Heart right ventricle (tissue), 16 donors: ENCODE measurements around the gene FRMD5. TPM values are rescaled to one million over a fixed set of nuclear protein-coding genes. Genes with fewer than 3 reads are reported as not detected.
"Not testable (repeated sequence)": the region's sequence is repeated elsewhere in the genome, so short reads cannot be mapped to it uniquely, and the experiment has no call there.

Source experiments
- ATAC-seq, 8 donors: fragments of 200-7000 bp; cut with Tn5 transposase; one replicate each; pipeline ENCODE4 v1.9.1; 2020; ENCODE audit warnings: mild to moderate bottlenecking in 8 of 8, moderate library complexity in 8 of 8, moderate number of reproducible peaks in 1 of 8
- DNase-seq, 2 donors: peaks; one replicate each; pipeline ENCODE4 v3.0.0-alpha.2; 2020
- H3K27ac ChIP-seq, 10 donors: fragments of 200-600 bp; sonication (generic) in 2 of 10; one replicate each; pipeline versions ENCODE4 v1.5.0 to v1.8.0; 2020 to 2022; ENCODE audit warnings: mild to moderate bottlenecking in 3 of 10
- H3K27me3 ChIP-seq, 7 donors: fragments of 200-600 bp; one replicate each; pipeline ENCODE4 v1.8.0; 2021 to 2022; ENCODE audit warnings: mild to moderate bottlenecking in 2 of 7
- H3K36me3 ChIP-seq, 9 donors: fragments of 200-600 bp; sonication (generic) in 1 of 9; one replicate each; pipeline versions ENCODE4 v1.5.0 to v1.8.0; 2020 to 2022; ENCODE audit warnings: mild to moderate bottlenecking in 2 of 9
- H3K4me1 ChIP-seq, 9 donors: fragments of 200-600 bp; sonication (generic) in 1 of 9; one replicate each; pipeline versions ENCODE4 v1.5.0 to v1.8.0; 2020 to 2022; ENCODE audit warnings: mild to moderate bottlenecking in 4 of 9
- H3K4me3 ChIP-seq, 10 donors: fragments of 200-600 bp; sonication (generic) in 2 of 10; one replicate each; pipeline versions ENCODE4 v1.5.0 to v1.8.0; 2020 to 2022; ENCODE audit warnings: mild to moderate bottlenecking in 7 of 10, moderate library complexity in 2 of 10
- H3K9me3 ChIP-seq, 11 donors: fragments of 200-600 bp in 10 of 11; sonication (generic) in 2 of 11; one replicate each; pipeline versions ENCODE4 v1.5.0 to v1.8.0; 2013 to 2022; ENCODE audit warnings: mild to moderate bottlenecking in 2 of 11, control low read depth in 1 of 11, moderate library complexity in 1 of 11
- WGBS, 2 donors: extraction: QIAGEN DNeasy Blood & Tissue Kit; methylation state at CpG; one replicate each; pipeline ENCODE4 v1.1.7; 2013; ENCODE audit warnings: inconsistent platforms in 1 of 2; 5-methylcytosine and 5-hydroxymethylcytosine counted together
- intact Hi-C, 10 donors: fragments of 100-400 bp; cut with DNase I; formaldehyde crosslinking; loops; one replicate each; pipeline versions ENCODE4 v1.11.1 to v1.14.2; 2022
- polyA plus RNA-seq, 2 donors: library from polyadenylated mRNA; stranded (reverse); fragments of 200-250 nt; gene quantifications; one replicate each; pipeline ENCODE4 v1.2.3, GENCODE V29; 2013
- total RNA-seq, 10 donors: library from RNA; stranded (reverse); fragmentation: NEBNext Ultra II Directional in 3 of 10; extraction: Animal tissue kit (Norgen Biotek cat#: 25700) in 3 of 10; gene quantifications; one replicate each; pipeline versions ENCODE4 v1.2.1 to v1.2.4, GENCODE V29; 2021 to 2023
- TF ChIP-seq, protein P1 (sequence below), 9 donors: fragments of 200-600 bp; sonication (generic) in 2 of 9; IDR thresholded peaks; one replicate each; pipeline versions ENCODE4 v1.5.0 to v1.8.0; 2021 to 2022; ENCODE audit warnings: antibody characterized with exemption in 9 of 9, mild to moderate bottlenecking in 5 of 9, moderate library complexity in 1 of 9
- donor health status: Arrhythmogenic right ventricular cardiomyopathy.
- donor health status: ischemic (EF 13 %, LVEDD 7.1; RV severe dilation, severe dysfunction).
- donor health status: healthy with polysubstance abuse.
- donor health status: DM: no; HTN: yes; CAD: no.
- donor health status: DM: no; HTN: no; CAD: no.
- donor health status: ischemic (EF 25% LVEDD 6.9; RV normal size, moderate dysfunction).
- donor health status: ischemic (EF 25% LVEDD 5.7; RV mildly dilated, moderate dysfunction).
- donor health status: healthy.
- donor health status: DM: yes; HTN: yes; CAD: no.
- donor health status: Ischemic cardiomyopathy.
- donor health status: ischemic (EF 35%, LVEDD 5.7; RV mildly dilated, moderate dysfunction).
- donor health status: nonischemic (EF 11% LVEDD 7.7; RV severe dilation, severe dysfunction).
- donor health status: DM: yes; HTN: yes; CAD: no.
- donor health status: PGD.
- donor health status: ischemic (EF 29% LVEDD 5.4; RV normal size, mild dysfunction).
- donor health status: nonischemic (EF 23%, LVEDD 6.1; RV moderate dilation, normal function).

FRMD5 gene
- total and polyA plus RNA-seq, 12 donors, result 7.2 to 86.3 (median 55.3) TPM

DNA sequence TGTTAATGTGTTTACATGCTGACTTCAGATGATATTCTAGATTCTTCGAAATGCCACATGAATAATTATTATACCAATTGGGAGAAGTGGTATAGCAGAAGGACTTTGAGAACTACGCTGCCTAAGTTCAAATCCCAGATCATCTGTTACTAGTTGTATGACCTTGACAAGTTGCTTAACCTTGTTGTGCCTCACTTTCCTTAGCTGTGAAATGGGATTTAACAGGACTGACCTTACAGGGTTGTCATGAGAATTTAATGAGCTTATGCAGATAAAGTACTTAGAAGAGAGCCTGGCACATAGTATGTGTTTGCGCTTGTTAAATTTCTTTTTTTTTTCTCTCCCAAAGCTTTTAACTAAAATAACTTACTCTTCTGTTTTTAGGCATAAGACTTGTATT, 343.8 kb downstream of the FRMD5 start:
- Histone ChIP-seq H3K36me3 (peaks cover 0 to 71% (median 5%) of the 10 kb centered on the region in 9 donors), H3K4me1 (no peaks in the 10 kb centered on the region), H3K27ac (no peak overlapping the region), H3K4me3 (no peak overlapping the region), H3K9me3 (no peaks in the 10 kb centered on the region), H3K27me3 (no peaks in the 10 kb centered on the region)
- WGBS, 2 donors, result 95 to 98% methylated on average over 3 of the region's 3 CpGs
- no peak for ATAC-seq
- TF ChIP-seq, protein P1, sequence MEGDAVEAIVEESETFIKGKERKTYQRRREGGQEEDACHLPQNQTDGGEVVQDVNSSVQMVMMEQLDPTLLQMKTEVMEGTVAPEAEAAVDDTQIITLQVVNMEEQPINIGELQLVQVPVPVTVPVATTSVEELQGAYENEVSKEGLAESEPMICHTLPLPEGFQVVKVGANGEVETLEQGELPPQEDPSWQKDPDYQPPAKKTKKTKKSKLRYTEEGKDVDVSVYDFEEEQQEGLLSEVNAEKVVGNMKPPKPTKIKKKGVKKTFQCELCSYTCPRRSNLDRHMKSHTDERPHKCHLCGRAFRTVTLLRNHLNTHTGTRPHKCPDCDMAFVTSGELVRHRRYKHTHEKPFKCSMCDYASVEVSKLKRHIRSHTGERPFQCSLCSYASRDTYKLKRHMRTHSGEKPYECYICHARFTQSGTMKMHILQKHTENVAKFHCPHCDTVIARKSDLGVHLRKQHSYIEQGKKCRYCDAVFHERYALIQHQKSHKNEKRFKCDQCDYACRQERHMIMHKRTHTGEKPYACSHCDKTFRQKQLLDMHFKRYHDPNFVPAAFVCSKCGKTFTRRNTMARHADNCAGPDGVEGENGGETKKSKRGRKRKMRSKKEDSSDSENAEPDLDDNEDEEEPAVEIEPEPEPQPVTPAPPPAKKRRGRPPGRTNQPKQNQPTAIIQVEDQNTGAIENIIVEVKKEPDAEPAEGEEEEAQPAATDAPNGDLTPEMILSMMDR (IDR thresholded peaks at IDR 0.05), result no peak
- no peak for DNase-seq
- intact Hi-C loops, result no loop called here

DNA sequence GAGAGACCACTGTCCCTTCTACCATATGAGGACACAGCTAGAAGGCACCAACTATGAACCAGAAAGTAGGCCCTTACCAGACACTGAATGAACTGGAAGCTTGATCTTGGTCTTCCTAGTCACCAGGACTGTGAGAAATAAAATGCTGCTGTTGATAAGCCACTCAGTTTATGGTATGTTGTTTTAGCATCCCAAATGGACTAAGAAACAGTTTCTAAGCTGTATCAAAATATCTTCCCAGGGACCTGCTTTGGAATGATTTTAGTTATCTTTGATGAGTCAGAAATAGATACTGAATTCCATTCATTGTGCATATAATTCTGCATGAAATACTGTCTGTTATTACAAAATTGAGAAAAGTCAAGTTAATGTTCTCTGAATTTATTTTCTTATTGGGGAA, 349.6 kb downstream of the FRMD5 start:
- Histone ChIP-seq H3K36me3 (peaks cover 0 to 69% (median 0%) of the 10 kb centered on the region in 9 donors), H3K27me3 (no peaks in the 10 kb centered on the region), H3K4me3 (no peak overlapping the region), H3K4me1 (no peaks in the 10 kb centered on the region), H3K27ac (no peak overlapping the region), H3K9me3 (no peaks in the 10 kb centered on the region)
- DNase-seq (no peak), ATAC-seq (no peak)
- TF ChIP-seq, protein P1 (IDR thresholded peaks at IDR 0.05), result no peak
- intact Hi-C loops, result no loop called here

- H3K27me3 ChIP-seq, DNase-seq, intact Hi-C loops, H3K4me3 ChIP-seq, H3K9me3 ChIP-seq, H3K27ac ChIP-seq, ATAC-seq: not testable (repeated sequence)
- Histone ChIP-seq H3K4me1 (peaks cover 0 to 18% (median 4%) of the 10 kb centered on the region in 9 donors), H3K36me3 (peaks cover 0 to 24% (median 0%) of the 10 kb centered on the region in 9 donors)
- WGBS, 2 donors, result 92 to 93% methylated on average over 5 to 6 of the region's 6 CpGs
These were observed 362.6 kb downstream of the FRMD5 start for GRCh38 chr15:43832485-43832884.

- H3K4me3 ChIP-seq, H3K27me3 ChIP-seq, ATAC-seq, intact Hi-C loops, DNase-seq, H3K27ac ChIP-seq, H3K9me3 ChIP-seq: not testable (repeated sequence)
- WGBS, 2 donors, result 91 to 94% methylated on average over 14 of the region's 14 CpGs
- Histone ChIP-seq H3K36me3 (peaks cover 0 to 19% (median 0%) of the 10 kb centered on the region in 9 donors), H3K4me1 (peaks cover 0 to 25% (median 12%) of the 10 kb centered on the region in 9 donors)
These were observed 363.5 kb downstream of the FRMD5 start for GRCh38 chr15:43831519-43832052.

- not testable (repeated sequence) for ATAC-seq
- H3K4me1 ChIP-seq, result peaks cover 5 to 33% (median 18%) of the 10 kb centered on the region in 9 donors
- 98 to 99% methylated on average over 9 of the region's 9 CpGs for WGBS, 2 donors
These were observed 364.3 kb downstream of the FRMD5 start for GRCh38 chr15:43830691-43831275.

DNA sequence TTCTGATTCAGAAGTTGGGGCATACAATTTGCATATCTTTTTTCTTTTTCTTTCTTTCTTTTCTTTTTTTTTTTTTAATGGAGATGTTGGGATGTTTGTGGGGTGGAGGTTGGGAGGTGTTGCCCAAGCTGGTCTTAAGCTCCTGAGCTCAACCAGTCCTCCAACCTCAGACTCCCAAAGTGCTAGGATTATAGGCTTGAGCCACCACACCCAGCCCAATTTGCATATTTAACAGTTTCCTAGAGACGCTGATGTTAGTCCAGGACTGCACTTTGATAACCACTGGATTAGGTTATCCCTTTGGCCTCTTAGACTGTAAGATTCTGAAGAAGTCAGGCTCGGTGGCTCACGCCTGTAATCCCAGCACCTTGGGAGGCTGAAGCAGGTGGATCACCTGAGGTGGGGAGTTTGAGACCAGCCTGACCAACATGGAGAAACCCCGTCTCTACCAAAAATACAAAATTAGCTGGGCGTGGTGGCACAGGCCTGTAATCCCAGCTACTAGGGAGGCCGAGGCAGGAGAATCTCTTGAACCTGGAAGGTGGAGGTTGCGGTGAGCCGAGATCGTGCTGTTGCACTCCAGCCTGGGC, 365.0 kb downstream of the FRMD5 start:
- H3K27me3 ChIP-seq, intact Hi-C loops, H3K4me3 ChIP-seq, H3K36me3 ChIP-seq, ATAC-seq, DNase-seq, H3K9me3 ChIP-seq, H3K27ac ChIP-seq: not testable (repeated sequence)
- peaks cover 5 to 37% (median 18%) of the 10 kb centered on the region in 9 donors for H3K4me1 ChIP-seq
- 95% methylated on average over 9 of the region's 9 CpGs for WGBS, 2 donors

More at GRCh38 chr15:43830691-43831275, 364.3 kb downstream of the FRMD5 start:
- H3K27ac ChIP-seq, H3K27me3 ChIP-seq, H3K9me3 ChIP-seq, DNase-seq, intact Hi-C loops, H3K4me3 ChIP-seq: not testable (repeated sequence)
- H3K36me3 ChIP-seq, result peaks cover 0 to 11% (median 0%) of the 10 kb centered on the region in 9 donors
